ENCODE results near the gene ABT1.

- no peak for TF ChIP-seq CTCF (IDR thresholded peaks at IDR 0.05)
- no peak for TF ChIP-seq POLR2A (IDR thresholded peaks at IDR 0.05)
Observed at GRCh38 chr6:26613201-26613600, 16.4 kb downstream of the ABT1 start.
